ACC112 (cell line): ENCODE measurements around the gene COL6A1.

Experiments used
- H2AFZ ChIP-seq: fragments of 200-600 bp; sonication (generic); one replicate; pipeline ENCODE4 v1.6.0; 2017; ENCODE audit warnings: antibody characterized with exemption, low read length; ENCODE audit not compliant: unreplicated experiment
- H3K27ac ChIP-seq: fragments of 200-600 bp; sonication (generic); 2 replicates; pipeline ENCODE4 v1.5.1; 2014; ENCODE audit warnings: low read depth, mild to moderate bottlenecking, antibody characterized with exemption, low read length, moderate library complexity
- H3K27me3 ChIP-seq: fragments of 200-600 bp; sonication (generic); 2 replicates; pipeline ENCODE4 v1.6.1; 2014; ENCODE audit warnings: mild to moderate bottlenecking, antibody characterized with exemption, low read length, moderate library complexity, mixed read lengths; ENCODE audit not compliant: insufficient read depth
- H3K36me3 ChIP-seq: fragments of 200-600 bp; sonication (generic); 2 replicates; pipeline ENCODE4 v1.6.1; 2016; ENCODE audit warnings: mild to moderate bottlenecking, antibody characterized with exemption, low read length, moderate library complexity, mixed read lengths; ENCODE audit not compliant: insufficient read depth
- H3K4me1 ChIP-seq: fragments of 200-600 bp; sonication (generic); one replicate; pipeline ENCODE4 v1.6.1; 2016; ENCODE audit warnings: low read length, mixed read lengths; ENCODE audit not compliant: insufficient read depth, unreplicated experiment, control insufficient read depth
- H3K4me3 ChIP-seq: fragments of 200-600 bp; sonication (generic); 2 replicates; pipeline ENCODE4 v1.5.1; 2014; ENCODE audit warnings: mild to moderate bottlenecking, low read depth, low read length
- H3K79me2 ChIP-seq: fragments of 200-600 bp; sonication (generic); one replicate; pipeline ENCODE4 v1.6.0; 2016; ENCODE audit warnings: low read length; ENCODE audit not compliant: control insufficient read depth, unreplicated experiment, insufficient read depth

Gene COL6A1

DNA sequence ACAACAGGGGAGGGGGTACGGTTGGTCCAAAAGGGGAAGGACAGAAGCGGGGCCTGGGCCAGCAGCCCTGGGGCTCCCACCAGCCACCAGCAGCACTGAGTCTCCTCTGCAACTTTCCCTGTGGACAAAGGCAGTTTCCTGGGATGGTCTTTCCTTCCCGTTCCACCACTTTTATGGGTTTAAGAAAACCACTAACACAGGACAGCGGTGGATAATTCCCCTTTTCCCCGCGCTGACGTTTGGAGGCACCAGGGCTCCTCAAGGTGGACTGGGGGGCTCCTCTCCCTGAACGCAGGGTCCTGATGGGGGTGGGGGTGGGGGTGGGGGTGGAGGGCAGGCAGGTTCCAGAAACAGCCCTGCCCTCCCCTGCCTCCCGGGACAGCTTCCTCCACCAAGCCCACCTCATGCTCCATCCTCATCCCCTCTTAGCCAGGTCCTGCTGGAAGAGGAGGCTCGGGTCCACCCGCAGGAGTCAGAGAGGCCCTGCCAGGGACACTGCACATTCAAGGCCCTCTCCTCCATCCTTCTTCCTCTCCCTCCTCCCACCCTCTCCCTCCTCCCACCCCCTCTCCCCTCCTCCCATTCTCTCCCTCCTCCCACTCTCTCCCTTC, 4.8 kb upstream of the COL6A1 start:
- Histone ChIP-seq H3K27ac (no peak overlapping the region), H3K79me2 (peaks cover 2% of the 10 kb centered on the region), H3K36me3 (no peaks in the 10 kb centered on the region), H2AFZ (no peak overlapping the region), H3K27me3 (no peaks in the 10 kb centered on the region), H3K4me3 (no peak overlapping the region), H3K4me1 (peaks cover 51% of the 10 kb centered on the region)

DNA sequence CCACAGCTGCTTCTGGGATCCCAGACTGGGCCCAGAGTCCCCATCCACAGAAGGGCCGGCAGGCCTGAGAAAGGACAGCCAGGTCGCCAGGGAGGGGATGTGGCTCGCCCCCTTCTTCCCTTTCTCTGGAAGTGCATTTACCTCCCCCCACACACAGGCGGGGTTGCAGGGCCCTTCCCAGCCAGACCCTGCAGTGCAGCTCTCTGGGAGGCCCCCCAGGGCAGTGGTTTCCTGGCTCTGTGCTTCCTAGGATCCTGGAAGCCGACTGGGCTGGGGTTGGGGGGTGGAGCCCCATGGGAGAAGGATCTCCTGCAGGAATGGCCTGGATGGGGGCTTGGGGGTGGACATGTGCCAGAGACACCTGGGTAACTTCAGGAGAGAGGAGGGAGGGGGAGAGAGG, 4.2 kb upstream of the COL6A1 start:
- Histone ChIP-seq H3K36me3 (peaks cover under 1% of the 10 kb centered on the region; the same call in 1 of the 2 replicates), H2AFZ (no peak overlapping the region), H3K27ac (no peak overlapping the region), H3K27me3 (no peaks in the 10 kb centered on the region), H3K79me2 (peaks cover 8% of the 10 kb centered on the region), H3K4me1 (peaks cover 45% of the 10 kb centered on the region), H3K4me3 (no peak overlapping the region)

DNA sequence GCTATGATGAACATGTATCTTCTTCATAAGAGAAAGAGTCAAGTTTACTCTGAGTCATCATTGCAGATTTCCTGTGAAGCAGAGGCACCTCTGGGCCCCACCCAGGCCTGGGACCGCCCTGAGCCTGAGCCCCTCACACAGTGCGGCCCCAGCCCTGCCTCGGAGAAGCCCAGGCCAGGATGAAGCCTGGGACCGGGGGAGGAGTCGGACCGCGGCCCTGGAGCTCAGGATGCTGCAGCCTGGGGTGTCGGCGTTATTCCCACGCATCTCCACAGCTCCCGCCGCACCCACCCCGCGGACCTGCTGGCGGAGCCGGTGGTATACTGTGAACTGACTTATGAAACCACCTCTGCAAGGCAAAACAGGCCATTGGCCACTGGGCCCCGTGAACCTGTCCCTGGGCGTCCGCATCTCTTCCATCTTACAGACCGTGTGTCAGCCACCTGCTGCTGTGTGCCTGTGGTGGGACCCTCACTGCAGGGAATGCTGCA, 2.4 kb upstream of the COL6A1 start:
- Histone ChIP-seq H3K4me3 (no peak overlapping the region), H3K27me3 (no peaks in the 10 kb centered on the region), H3K4me1 (peaks cover 33% of the 10 kb centered on the region), H3K36me3 (peaks cover 13% of the 10 kb centered on the region; the same call in 1 of the 2 replicates), H3K79me2 (peaks cover 25% of the 10 kb centered on the region), H2AFZ (no peak overlapping the region), H3K27ac (no peak overlapping the region; the same call in 1 of the 2 replicates)

DNA sequence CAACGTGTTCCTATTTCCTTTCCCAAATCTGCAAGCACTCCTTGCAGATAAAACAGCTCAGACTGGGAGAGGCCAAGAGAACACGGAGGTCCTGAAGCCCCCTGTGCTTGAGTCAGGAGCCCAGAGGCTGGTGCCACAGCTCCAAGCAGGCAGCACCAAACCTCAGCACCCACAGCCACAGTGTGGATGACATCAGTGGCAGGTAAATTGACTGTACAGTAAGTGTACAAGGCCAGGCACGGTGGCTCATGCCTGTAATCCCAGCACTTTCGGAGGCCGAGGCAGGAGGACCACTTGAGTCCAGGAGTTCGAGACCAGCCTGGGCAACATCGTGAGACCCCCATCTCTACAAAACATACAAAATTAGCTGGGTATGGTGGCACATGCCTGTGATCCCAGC, 1.9 kb upstream of the COL6A1 start:
- Histone ChIP-seq H2AFZ (no peak overlapping the region), H3K4me1 (peaks cover 33% of the 10 kb centered on the region), H3K27me3 (no peaks in the 10 kb centered on the region), H3K27ac (peak overlapping the region; percentile 96; the same call in 1 of the 2 replicates), H3K79me2 (peaks cover 30% of the 10 kb centered on the region), H3K36me3 (peaks cover 18% of the 10 kb centered on the region), H3K4me3 (no peak overlapping the region)

DNA sequence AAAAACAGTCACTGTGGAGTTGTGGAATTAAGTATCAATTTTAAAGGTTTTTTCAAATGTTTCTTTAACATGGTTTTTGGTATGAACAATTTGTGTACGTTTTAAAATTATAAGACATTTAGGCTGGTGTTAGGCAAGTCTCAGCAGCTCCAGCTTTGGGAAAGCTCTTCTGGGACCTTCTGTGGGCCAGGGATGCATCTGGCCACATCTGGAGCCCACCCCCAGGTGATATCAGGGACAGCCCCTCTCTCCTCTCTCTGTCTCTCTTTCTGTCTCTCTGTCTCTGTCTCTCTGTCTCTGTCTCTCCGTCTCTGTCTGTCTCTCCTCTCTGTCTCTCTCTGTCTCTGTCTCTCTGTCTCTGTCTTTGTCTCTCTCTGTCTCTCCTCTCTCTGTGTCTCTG, 1.3 kb upstream of the COL6A1 start:
- peaks cover 23% of the 10 kb centered on the region for H3K36me3 ChIP-seq
- H3K4me1 ChIP-seq, result peaks cover 34% of the 10 kb centered on the region
- no peaks in the 10 kb centered on the region for H3K27me3 ChIP-seq
- H3K4me3 ChIP-seq, result peak overlapping the region; percentile 69
- peak overlapping the region; percentile 96 for H3K27ac ChIP-seq
- peaks cover 36% of the 10 kb centered on the region for H3K79me2 ChIP-seq
- H2AFZ ChIP-seq, result no peak overlapping the region

DNA sequence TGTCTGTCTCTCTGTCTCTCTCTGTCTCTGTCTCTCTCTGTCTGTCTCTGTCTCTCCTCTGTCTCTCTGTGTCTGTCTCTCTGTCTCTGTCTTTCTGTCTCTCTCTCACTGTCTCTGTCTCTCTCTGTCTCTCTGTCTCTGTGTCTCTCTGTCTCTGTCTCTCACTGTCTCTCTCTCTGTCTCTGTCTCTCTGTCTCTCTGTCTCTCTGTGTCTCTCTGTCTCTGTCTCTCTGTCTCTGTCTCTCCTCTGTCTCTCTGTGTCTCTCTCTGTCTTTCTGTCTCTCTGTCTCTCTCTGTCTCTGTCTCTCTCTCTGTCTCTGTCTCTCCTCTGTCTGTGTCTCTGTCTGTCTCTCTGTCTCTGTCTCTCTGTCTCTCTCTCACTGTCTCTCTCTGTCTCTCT, 873 bp upstream of the COL6A1 start:
- peak overlapping the region; percentile 96 for H3K27ac ChIP-seq
- H2AFZ ChIP-seq, result no peak overlapping the region
- peak overlapping the region; percentile 69 for H3K4me3 ChIP-seq

DNA sequence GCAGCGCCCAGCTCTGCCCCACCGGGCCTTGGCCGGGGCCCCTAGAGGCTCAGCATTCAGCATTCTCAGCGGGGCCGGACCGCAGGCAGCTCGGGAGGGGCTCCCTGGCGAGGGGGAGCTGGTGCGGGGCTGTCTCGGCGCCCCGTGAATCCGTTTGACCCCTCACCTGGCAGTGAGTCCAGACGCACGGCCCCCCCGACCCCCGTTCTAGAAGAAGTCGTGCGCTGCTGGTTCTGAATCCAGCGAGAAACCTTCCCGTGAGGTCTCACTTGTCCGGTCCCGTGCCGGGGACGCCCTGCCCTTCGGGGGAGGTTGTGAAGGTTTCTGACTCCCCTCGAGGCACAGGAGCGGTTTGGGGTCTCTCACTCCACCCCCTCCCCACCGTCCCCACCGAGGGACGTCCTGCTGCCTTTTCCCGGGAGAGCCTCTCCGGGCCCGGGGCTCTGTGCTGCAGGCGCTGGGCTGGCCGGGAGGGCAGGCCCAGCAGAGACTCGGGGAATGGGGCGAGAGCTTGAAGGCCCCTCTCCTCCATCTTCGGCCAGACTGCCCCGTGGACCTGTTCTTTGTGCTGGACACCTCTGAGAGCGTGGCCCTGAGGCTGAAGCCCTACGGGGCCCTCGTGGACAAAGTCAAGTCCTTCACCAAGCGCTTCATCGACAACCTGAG, 655 bp downstream of the COL6A1 start:
- no peaks in the 10 kb centered on the region for H3K27me3 ChIP-seq
- peak overlapping the region; percentile 63 for H3K27ac ChIP-seq
- peaks cover 39% of the 10 kb centered on the region for H3K36me3 ChIP-seq
- peak overlapping the region; percentile 99 for H3K4me3 ChIP-seq
- peaks cover 56% of the 10 kb centered on the region for H3K79me2 ChIP-seq
- H3K4me1 ChIP-seq, result peaks cover 39% of the 10 kb centered on the region
- no peak overlapping the region for H2AFZ ChIP-seq

More for the DNA sequence above, 873 bp upstream of the COL6A1 start:
- Histone ChIP-seq H3K79me2 (peaks cover 40% of the 10 kb centered on the region), H3K4me1 (peaks cover 34% of the 10 kb centered on the region), H3K27me3 (no peaks in the 10 kb centered on the region), H3K36me3 (peaks cover 27% of the 10 kb centered on the region)

DNA sequence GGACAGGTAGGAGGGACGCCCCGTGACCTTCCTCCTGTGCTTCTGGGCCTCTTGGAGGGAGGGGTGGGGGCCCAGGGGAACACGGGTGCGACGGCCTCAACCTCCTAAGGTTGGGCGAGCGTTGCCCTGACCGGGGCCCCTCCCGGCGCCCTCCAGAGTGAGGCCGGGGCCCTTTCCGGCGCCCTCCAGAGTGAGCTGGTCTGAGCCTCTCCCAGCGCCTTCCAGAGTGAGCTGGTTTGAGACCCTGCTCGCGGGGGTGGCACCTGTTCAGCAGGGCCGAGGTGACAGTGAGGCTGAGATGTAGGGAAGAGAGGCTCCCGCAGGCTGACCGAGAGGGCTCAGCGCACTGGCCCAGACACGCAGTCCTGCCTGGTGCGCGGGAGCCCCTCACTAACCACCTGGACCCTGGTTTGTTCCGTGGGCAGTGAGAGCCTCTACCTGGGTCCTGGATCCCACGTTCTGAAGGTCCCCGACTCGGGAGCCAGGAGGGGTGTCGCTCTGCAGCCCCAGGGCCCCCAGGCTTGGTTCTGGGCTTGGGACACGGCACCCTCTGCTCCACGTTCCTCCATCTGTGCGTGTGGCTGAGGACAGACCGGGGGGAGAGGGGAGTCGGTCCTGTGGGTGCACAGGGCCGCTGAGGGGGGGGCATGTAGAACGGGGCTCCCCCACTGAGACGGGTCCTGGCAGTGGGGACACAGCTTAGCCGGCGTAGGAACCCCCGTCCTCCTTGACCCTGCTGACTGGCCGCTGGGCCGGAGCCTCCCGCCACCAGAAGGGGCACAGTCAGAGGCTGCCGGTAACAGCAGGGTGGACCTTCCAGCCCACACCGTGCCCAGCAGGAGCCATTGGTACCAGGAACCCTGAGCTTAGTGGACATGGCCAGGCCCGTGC, 1.4 kb downstream of the COL6A1 start:
- Histone ChIP-seq H3K4me1 (peaks cover 39% of the 10 kb centered on the region), H3K36me3 (peaks cover 41% of the 10 kb centered on the region), H3K79me2 (peaks cover 59% of the 10 kb centered on the region), H3K4me3 (peak overlapping the region; percentile 99), H2AFZ (no peak overlapping the region), H3K27ac (peak overlapping the region; percentile 63), H3K27me3 (no peaks in the 10 kb centered on the region)

DNA sequence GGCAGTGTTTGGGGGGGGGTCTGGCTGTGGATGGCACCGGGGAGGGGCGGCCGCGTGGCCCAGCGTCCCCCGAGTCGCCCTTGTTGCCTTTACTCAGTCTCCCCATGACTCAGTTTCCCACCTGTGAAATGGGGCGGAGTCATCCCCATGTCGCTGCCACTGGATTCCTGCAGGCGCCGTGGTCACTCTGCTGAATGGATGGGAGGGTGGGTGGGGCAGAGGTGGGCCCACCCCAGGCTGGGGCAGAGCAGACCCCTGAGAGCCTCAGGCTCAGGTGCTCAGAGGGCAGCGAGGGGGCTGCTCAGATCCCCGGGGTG, 2.0 kb downstream of the COL6A1 start:
- Histone ChIP-seq H2AFZ (no peak overlapping the region), H3K4me3 (peak overlapping the region; percentile 99), H3K27ac (peak overlapping the region; percentile 72), H3K36me3 (peaks cover 43% of the 10 kb centered on the region), H3K27me3 (no peaks in the 10 kb centered on the region), H3K4me1 (peaks cover 35% of the 10 kb centered on the region), H3K79me2 (peaks cover 61% of the 10 kb centered on the region)

DNA sequence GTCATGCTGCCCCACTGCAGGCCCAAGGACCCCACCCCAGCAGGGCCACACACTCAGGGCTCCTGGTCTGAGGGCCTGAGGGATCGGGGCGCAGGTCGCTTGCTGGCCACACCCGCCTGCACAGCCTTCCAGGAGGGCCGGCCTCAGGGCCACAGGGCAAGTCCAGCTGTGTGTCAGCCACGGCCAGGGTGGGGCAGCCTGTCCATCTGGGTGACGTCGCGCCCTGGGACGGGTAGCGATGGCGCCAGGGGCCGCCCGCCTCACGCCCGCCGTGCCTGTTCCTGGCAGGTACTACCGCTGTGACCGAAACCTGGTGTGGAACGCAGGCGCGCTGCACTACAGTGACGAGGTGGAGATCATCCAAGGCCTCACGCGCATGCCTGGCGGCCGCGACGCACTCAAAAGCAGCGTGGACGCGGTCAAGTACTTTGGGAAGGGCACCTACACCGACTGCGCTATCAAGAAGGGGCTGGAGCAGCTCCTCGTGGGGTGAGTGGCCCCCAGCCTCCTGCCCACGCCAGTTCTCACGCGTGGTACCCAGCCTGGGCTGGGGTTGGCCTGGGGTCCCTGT, 2.5 kb downstream of the COL6A1 start:
- H3K4me1 ChIP-seq, result peaks cover 31% of the 10 kb centered on the region
- H3K36me3 ChIP-seq, result peaks cover 48% of the 10 kb centered on the region
- no peak overlapping the region for H2AFZ ChIP-seq
- H3K4me3 ChIP-seq, result peak overlapping the region; percentile 99
- H3K27me3 ChIP-seq, result no peaks in the 10 kb centered on the region
- peaks cover 63% of the 10 kb centered on the region for H3K79me2 ChIP-seq
- peak overlapping the region; percentile 72 for H3K27ac ChIP-seq
